ENCODE measurements around the gene TPM4. TPM values are rescaled to one million over a fixed set of nuclear protein-coding genes. Genes with fewer than 3 reads are reported as not detected.

TPM4 gene
- total and polyA plus RNA-seq, 2 experiments from 2014 or later: 223 to 288 TPM

DNA sequence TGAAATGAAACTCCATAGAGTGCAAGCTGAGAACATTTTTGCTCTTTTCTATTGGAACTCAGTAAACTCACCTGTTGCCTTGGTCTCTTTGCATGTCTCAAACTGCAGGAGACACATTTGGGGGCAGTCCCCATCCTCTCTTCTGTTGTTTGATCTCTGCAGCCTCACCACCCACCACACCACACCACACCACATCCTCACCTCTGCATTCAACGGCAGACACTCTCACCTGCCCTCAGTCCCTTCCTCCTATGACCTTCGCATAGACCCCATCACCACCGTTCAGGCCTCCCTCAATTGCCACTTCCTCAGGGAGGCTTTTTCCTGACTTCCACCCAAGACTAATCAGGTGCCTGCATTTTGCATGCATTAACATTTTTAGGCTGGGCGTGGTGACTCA is 14.4 kb upstream of the TPM4 start:
- H3K79me2 ChIP-seq (replicated peaks; ENCODE audit: insufficient read depth): no peaks in the 10 kb centered on the region
- no peaks in the 10 kb centered on the region for H3F3A ChIP-seq (replicated peaks; ENCODE audit: low read depth)
- DNase-seq (ENCODE audit: low spot score): no peak
- no peaks in the 10 kb centered on the region for H3K27me3 ChIP-seq (ENCODE audit: insufficient read depth)
- no peak overlapping the region for H3K4me3 Mint-ChIP-seq
- H3K27ac Mint-ChIP-seq: no peak overlapping the region
- H3K36me3 Mint-ChIP-seq (ENCODE audit: low read depth): peaks cover 9% of the 10 kb centered on the region
- H4K20me1 ChIP-seq (replicated peaks; ENCODE audit: insufficient read depth): no peaks in the 10 kb centered on the region
- H3K4me3 ChIP-seq: no peak overlapping the region
- H3K27ac ChIP-seq (ENCODE audit: low read depth): no peak overlapping the region
- H3K4me1 ChIP-seq (ENCODE audit: insufficient read depth): peaks cover 13% of the 10 kb centered on the region
- H3K4me2 ChIP-seq: no peak overlapping the region
- peaks cover 56% of the 10 kb centered on the region for H3K9me3 Mint-ChIP-seq
- peaks cover 15% of the 10 kb centered on the region; the same call in 2 of the 3 replicates for H3K4me1 Mint-ChIP-seq
- no peaks in the 10 kb centered on the region for H3K36me3 ChIP-seq (ENCODE audit: insufficient read depth)
- H3K9me2 ChIP-seq (ENCODE audit: insufficient read depth): no peaks in the 10 kb centered on the region
- ATAC-seq: no peak
- TF ChIP-seq EZH2 (IDR thresholded peaks at IDR 0.05; ENCODE audit: low read depth, unreplicated experiment) (no peak), POLR2AphosphoS5 (IDR thresholded peaks at IDR 0.05; ENCODE audit: low read depth) (no peak), ZNF114 (CRISPR knock-in tag; IDR thresholded peaks at IDR 0.05) (no peak), NANOG (IDR thresholded peaks at IDR 0.05; ENCODE audit: borderline replicate concordance) (no peak), CTCF (conservative IDR thresholded peaks at IDR 0.05; ENCODE audit: low read depth in 2 of 2) (no peak), JUNB (IDR thresholded peaks at IDR 0.05; ENCODE audit: unreplicated experiment) (no peak)
- TF ChIP-seq, protein P1, sequence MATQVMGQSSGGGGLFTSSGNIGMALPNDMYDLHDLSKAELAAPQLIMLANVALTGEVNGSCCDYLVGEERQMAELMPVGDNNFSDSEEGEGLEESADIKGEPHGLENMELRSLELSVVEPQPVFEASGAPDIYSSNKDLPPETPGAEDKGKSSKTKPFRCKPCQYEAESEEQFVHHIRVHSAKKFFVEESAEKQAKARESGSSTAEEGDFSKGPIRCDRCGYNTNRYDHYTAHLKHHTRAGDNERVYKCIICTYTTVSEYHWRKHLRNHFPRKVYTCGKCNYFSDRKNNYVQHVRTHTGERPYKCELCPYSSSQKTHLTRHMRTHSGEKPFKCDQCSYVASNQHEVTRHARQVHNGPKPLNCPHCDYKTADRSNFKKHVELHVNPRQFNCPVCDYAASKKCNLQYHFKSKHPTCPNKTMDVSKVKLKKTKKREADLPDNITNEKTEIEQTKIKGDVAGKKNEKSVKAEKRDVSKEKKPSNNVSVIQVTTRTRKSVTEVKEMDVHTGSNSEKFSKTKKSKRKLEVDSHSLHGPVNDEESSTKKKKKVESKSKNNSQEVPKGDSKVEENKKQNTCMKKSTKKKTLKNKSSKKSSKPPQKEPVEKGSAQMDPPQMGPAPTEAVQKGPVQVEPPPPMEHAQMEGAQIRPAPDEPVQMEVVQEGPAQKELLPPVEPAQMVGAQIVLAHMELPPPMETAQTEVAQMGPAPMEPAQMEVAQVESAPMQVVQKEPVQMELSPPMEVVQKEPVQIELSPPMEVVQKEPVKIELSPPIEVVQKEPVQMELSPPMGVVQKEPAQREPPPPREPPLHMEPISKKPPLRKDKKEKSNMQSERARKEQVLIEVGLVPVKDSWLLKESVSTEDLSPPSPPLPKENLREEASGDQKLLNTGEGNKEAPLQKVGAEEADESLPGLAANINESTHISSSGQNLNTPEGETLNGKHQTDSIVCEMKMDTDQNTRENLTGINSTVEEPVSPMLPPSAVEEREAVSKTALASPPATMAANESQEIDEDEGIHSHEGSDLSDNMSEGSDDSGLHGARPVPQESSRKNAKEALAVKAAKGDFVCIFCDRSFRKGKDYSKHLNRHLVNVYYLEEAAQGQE (IDR thresholded peaks at IDR 0.05; ENCODE audit: unreplicated experiment): no peak
- no peak overlapping the region for H2AFZ ChIP-seq
- H3K27me3 Mint-ChIP-seq (ENCODE audit: insufficient read depth, low read depth, poor library complexity): peaks cover 2% of the 10 kb centered on the region

GRCh38 chr19:16062789-16063188 is 13.5 kb upstream of the TPM4 start:
- Histone ChIP-seq H3K27me3 (ENCODE audit: insufficient read depth) (no peaks in the 10 kb centered on the region), H3K4me2 (no peak overlapping the region), H3K4me1 (ENCODE audit: insufficient read depth) (peaks cover 15% of the 10 kb centered on the region), H3K36me3 (ENCODE audit: insufficient read depth) (no peaks in the 10 kb centered on the region), H3K4me3 (no peak overlapping the region), H3K27ac (ENCODE audit: low read depth) (no peak overlapping the region), H4K20me1 (replicated peaks; ENCODE audit: insufficient read depth) (no peaks in the 10 kb centered on the region), H3K79me2 (replicated peaks; ENCODE audit: insufficient read depth) (no peaks in the 10 kb centered on the region), H2AFZ (no peak overlapping the region), H3K9me2 (ENCODE audit: insufficient read depth) (no peaks in the 10 kb centered on the region), H3F3A (replicated peaks; ENCODE audit: low read depth) (no peaks in the 10 kb centered on the region)
- ATAC-seq (peak; percentile 69), DNase-seq (ENCODE audit: low spot score) (peak; percentile 75)
- peaks cover 15% of the 10 kb centered on the region; the same call in 2 of the 3 replicates for H3K4me1 Mint-ChIP-seq
- H3K36me3 Mint-ChIP-seq (ENCODE audit: low read depth): peaks cover 9% of the 10 kb centered on the region
- no peak overlapping the region for H3K27ac Mint-ChIP-seq
- H3K9me3 Mint-ChIP-seq: peaks cover 48% of the 10 kb centered on the region
- no peak for TF ChIP-seq EZH2 (IDR thresholded peaks at IDR 0.05; ENCODE audit: low read depth, unreplicated experiment)
- peak; percentile 72 to 90 for TF ChIP-seq CTCF (conservative IDR thresholded peaks at IDR 0.05; ENCODE audit: low read depth in 2 of 2)
- no peak overlapping the region for H3K4me3 Mint-ChIP-seq
- peaks cover 2% of the 10 kb centered on the region for H3K27me3 Mint-ChIP-seq (ENCODE audit: insufficient read depth, low read depth, poor library complexity)
